HG02798 (cell line): ENCODE results near the gene IGSF3.

ENCODE experiments used
- ATAC-seq: cut with Tn5 transposase; IDR thresholded peaks from one replicate; pipeline ENCODE4 v1.9.1; 2021; ENCODE audit warnings: mild to moderate bottlenecking; ENCODE audit not compliant: unreplicated experiment, poor library complexity

Gene IGSF3

DNA sequence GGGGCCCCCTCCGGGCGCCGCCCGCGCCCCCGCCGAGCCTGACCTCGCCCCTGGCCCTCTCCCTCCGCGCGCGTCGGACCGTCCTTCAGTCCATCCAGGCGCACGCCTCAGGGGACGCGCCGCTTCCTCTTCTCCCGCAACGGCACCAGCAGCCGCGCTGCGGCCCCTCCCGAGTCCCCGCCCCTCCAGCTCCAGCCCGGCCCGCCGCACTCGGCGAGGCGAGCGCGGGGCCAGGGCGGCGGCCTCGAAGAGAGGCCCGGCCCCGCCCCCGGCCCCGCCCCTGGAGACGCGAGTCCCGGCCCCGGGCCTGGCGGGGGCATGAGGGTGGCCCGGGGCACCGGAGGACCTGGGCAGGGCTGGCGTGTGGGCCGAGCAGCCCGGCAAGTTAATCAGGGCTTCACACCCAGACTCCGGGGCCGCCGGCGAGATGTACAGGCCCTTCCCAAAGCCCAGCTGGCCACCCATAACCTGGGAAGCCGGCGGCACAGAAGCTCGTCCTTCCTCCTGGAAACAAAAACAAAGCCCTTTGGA is at the start of gene IGSF3:
Gene IGSF3, minus strand, starts transcription at position 159 of the 531 bp plus-strand sequence. CDS start 1,407 bp downstream, outside the sequence.
- ATAC-seq, result peak; percentile 78

DNA sequence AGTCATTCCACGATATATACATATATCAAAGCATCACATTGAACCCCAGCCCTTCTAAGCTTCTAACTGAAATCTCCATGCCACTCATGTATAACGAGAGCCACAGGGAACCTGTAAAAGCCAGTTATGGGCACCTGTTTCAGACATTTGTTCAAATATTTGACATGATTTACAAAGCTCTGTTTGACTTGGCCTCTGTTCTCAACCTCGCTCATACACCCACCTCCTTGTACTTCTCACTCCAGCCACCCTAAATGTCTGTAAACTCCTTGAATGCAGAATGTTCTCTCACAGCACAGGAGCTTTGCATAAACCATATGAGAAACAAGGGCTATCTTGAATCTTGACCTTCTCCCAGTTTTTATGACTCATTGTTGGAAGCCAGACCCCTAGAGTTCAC is 49.8 kb upstream of the IGSF3 start:
- no peak for ATAC-seq

DNA sequence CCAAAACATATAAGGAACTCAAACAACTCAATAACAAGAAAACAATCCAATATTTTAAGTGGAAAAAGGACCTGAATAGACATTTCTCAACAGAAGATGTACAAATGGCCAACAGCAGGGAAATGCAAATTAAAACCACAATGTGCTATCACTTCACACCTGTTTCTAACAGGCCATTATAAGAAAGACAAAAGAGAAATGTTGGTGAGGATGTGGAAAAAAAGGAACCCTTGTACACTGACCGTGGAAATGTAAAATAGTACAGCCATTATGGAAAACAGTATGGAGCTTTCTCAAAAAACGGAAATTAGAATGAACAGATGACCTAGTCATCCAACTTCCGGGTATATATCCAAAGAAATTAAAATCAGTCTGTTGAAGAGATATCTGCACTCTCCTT is 48.9 kb upstream of the IGSF3 start:
- ATAC-seq, result no peak

DNA sequence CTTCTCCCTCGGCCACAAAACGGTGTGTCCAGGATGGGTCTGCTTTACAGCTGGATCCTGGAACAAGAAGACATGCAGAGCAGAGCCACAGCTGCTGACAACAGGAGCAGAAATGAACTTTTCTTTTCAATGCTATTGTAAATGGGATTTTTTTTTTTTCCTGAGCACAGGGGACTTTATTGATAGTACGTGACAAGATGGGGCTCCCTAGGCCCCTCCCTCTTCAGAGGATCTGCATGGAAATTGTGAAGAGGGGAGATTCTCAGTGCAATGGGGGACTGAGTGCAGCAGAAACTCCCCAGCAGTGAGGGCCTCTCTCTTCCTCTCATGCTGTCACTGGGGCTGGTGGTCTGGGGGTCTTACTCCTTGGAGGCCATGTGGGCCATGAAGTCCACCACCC is 45.9 kb upstream of the IGSF3 start:
- ATAC-seq, result no peak

DNA sequence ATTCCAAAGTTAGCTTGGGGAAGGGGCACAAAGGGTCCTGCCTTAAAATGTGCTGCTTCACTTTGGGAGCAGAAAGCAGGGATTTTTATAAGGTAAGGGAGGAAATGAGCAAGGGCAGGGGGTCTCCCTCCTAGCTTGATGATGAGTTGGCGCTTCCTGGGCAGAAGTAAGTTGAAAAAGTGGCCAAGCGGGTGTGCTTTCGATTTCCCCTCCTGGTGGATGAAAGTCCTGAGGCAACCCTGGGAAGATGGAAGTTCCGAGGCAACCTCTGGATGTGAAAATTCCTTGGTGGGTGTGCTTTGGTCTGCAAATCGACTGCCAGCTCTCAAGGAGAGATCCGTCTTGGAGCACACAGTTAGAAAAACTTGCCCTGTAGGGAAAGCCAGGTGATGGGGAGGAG is 45.0 kb upstream of the IGSF3 start:
- no peak for ATAC-seq

DNA sequence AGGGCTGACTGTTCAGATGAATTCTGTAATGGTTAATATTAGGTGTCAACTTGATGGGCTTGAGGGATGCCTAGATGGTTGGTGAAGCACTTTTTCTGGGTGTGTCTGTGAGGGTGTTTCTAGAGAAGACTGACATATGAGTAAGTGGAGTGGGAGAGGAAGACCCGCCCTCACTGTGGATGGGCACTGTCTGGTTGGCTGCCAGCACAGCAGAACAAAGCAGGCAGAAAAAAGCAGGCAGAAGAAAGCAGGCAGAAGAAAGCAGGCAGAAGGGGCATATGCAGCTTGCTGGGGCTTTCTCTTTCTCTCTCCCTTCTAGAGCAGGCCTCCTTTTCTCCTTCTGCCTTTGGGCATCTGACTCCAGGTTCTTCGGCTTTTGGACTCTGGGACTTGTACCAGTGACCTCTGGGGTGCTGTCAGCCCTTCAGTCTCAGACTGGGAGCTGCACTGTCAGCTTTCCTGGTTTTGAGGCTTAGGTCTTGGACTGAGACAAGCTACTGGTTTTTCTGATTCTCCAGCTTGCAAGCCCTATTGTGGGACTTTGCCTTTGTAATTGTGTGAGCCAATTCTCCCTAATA is 43.8 kb upstream of the IGSF3 start:
- no peak for ATAC-seq

DNA sequence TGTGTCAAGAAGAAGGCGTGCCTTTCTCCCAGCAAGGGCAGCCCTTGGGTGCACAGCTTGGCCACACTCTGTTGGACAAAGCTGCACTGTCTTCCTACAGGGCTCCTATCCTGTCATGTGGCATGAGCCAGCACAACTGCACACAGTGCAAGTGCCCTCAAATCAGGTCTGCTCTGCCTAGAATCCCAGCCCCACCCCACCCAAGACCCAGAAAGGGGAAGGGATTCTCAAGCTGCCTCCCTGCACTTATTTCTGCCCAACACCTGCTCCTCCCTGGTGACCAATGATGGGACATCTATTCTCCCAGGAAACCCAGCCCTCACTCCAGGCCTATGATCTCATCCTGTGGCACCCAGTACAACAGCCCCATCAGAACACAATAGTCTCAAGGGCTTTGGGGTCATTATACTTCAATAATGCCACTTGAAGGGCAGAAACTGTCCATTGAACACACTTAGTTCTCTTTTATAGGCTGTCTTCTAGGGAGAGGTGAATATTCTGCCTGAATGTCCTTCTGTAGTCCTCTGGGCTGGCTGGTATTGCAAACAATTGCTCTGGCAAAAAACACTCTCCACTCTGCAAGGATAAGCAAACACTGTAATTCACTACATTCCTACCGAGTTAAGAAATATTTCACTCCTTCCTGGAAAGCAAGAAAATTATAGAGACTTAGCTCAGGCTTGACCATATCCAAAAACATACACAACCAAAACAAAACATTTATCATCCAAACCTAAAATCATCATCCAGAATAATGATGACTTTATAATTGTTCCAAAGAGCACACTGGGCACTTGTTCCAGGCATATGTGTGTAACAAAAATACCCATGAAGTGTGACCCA is 43.1 kb upstream of the IGSF3 start:
- no peak for ATAC-seq

DNA sequence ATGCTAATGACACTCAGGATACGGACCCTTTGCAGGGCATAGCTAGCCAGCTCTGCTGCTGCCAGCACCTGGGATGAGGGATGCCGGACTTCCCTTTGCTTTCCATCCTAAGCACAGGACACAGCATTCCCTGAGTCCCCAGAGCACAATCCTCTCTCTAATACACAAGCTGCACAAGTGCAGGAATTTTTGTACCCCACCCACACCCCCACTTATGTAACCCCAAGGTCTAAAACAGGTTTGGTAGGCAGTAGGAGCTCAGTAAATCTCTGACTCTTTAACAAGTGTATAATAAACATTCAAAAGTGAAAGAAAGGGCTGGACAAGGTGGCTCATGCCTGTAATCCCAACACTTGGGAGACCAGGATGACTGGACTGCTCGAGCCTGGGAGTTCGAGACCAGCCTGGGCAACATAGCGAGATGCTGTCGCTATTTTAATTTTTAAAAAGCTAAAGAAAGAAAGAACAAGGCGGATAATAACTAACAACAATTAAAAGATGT is 42.2 kb upstream of the IGSF3 start:
- no peak for ATAC-seq

DNA sequence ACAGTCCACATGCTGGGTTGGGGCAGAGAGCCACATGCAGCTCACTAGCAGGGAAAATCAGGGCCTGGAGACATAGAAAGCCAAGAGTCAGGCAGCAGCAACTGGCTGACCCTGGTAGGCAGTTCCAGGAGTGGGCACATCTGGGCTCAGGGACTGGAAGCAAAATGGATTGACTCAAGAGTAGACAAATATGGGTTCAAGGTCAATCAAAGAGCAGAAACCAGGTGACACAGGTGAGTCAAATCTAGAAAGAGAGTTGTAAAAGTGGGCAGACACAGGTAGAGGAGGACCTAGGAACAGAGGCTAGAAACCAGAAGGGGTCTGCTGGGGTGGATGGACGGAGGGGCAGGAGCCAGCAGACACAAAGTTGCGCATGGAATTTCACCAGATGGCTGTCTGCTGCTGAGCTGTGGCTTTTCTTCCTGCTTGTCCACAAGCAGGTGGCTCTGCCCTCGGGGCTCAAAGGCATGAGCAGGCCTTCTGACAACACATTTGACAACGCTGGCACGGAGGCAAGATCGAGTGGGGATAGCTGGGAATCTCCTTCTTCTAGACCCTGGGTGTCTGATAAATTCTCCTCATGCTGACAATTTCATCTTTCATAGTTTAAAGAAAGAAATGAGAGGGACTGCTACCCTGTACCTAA is 40.8 kb upstream of the IGSF3 start:
- no peak for ATAC-seq

DNA sequence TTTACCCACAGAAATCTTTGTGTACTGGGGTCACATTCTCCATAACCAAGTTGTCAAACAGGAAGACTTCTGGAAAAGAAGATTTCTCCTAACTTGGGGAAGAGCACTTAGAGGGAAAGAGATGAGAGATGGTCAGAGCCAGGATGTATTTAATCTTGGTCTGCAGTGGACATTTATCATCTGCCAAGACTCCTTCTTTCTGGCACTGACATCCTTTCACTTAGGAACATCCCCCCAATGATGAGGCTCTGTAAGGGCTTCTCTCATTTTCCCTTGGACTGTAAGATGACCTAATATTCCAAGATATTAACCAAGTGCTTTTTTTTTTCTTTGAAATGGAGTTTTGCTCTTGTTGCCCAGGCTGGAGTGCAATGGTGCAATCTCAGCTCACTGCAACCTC is 39.3 kb upstream of the IGSF3 start:
- ATAC-seq, result no peak

DNA sequence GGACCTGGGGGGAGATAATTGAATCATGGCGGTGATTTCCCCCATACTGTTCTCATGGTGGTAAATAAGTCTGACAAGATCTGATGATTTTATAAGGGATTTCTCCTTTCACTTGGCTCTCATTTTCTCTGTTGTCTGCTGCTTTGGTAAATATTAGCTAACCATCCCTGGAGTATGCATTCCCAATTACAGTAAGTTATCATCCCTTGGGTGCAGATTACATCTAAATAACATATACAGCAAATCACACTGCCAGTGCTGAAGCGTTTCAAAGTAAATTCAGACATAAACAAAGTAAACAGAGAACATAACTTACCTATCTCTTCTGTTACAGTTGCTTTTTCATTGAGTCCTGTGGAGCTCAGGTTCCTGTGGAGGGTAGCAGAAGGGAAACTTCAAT is 38.6 kb upstream of the IGSF3 start:
- ATAC-seq, result no peak

DNA sequence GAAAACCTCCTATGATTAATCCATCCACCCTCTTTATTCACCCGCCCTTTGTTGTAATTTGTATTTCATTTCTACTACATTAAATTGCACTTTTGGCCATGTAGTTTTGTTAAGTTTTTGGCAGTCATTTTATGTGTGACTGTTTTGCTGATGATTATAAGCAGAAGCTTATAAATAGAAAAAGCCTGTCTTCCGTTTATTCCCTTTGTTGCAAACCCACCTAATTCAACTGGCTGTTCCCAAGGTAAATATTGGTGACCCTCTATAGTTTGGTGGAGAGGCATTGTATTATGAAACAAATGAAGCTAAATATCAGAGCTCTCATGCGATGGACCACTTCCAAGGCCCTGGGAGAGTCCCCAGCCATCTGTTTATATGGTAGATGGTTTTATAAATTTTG is 36.7 kb upstream of the IGSF3 start:
- no peak for ATAC-seq

DNA sequence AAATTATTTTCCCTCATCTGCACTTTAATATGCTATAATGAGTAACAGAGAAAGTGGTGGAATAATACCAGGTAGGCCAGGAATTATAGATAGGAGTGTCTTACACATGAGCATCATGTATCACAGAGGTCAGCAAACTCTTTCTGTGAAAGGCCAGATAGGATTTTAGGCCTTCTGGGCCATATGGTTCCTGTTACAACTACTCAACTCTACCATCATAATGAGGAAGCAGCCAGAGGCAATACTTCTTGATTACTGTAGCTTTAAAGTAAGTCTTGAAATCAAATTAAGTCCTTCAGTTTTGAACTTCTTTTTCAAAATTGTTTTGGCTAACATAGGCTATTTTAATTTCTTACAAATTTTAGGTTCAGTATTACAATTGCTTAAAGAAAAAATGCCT is 32.1 kb upstream of the IGSF3 start:
- ATAC-seq, result no peak

DNA sequence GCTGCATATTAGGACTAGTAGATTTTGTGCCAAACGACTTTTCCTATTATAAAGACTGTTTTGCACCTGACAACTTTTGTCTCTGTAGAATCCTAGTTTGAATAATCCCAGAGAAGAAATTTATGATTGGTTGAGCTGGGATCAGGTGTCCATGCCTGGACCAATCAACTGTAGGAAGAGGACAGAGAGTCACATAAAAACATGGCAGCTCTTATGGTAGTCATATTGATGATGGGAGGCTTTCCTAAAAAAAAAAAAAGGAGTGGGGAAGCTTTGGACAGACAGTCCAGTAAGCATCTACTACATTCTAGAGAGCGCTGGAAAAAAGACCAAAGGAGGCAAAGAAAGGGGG is 30.7 kb upstream of the IGSF3 start:
- no peak for ATAC-seq

DNA sequence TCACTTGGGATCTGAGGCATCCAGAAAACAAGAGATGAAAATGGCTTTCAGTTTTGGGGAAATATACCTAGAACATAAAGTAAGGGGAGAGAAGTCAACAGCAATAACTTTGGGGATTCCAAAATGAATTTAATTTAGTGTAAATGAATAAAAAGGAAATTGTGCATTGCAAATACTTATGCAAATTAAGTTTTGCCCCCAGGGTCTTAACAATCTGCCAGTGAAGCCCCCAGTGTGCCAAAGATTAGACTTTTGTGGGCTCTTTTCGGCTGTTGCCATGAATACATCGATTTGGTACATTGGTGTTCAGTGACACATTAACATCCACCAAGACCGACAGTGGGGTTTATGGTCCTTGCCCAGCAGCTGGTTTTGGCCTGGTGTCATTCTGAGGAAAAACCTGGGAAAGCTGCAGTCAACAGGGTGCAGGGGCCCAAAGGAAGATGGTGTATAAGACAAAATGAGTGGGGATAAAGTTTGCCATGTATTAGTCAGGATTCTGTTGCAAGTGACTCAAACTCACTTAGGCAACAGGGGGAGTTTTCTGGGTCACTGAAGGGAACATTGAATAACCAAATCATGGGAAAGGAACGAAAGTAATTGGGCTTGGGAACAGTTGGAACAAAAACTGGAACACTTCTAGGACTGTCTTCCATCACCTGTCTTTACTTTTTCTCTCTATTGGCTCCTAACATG is 30.2 kb upstream of the IGSF3 start:
- no peak for ATAC-seq

DNA sequence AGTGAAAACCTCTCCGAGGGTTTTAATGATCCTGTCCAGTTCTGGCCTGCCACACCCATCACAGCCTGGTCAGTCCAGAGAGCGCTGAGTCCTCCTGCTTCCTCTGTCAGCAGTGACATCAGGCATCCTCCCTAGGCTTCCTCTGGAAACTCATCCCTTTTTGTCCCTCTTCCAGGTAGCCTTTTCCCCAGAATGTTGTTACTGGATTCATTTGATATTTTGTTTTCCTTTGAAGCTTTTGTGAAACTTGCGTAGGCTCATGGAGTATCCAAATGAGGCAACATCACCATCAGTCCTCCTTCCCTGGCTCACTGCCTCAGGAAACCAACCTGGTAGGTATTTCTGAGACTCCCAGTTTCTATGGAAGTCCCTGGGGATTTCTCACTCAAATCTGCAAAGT is 27.0 kb upstream of the IGSF3 start:
- no peak for ATAC-seq

DNA sequence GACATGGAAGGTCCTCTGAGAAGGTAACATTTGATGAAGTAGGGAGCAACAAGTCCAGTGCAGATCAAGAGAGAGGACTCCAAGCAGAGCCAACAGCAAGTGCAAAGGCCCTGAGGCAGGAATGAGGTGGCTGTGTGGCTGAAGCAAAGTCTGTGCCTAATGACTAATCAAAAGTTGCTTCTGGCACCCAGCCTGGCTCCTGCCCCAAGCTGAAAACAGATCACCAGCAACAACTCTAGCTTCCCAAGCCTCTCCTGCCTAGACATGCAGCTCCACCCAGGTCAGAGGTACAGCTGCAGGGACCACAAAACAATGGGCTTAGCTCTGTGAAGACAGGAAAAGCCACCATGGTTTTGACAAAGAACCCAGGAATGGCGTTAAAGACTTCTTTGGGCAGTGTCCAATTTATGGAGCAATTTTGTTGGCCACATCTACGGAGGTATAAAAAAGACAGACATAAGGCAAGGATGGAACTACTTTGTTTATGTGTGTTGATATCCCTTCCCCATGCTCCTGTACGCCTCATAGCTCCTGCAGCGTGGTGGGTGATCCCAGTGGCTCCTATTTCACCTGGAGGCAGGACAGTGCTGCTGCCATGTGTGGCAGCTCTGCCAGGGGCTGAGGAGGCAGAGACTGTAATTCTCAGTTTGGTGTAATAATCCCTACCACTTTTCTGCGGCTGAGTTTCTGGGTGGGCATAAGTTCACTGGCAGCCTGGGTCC is 26.4 kb upstream of the IGSF3 start:
- ATAC-seq, result no peak

DNA sequence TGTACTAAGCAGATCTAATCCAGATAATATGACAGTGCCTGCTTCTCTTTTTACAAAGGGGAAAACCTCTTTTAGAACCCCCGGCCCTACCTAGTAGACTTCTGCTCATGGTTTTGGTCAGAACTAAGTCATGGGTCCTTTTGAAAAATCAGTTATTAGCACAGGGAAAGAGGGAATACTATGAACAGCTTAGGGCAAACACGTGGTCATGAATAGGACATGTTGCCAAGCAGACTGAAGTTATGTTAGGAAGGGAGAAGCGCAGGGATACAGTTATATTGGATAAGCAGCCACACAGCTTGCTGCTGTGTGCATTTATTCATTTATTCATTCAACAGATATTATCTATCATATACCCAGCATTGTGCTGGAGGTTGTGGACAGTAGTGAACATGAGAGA is 25.3 kb upstream of the IGSF3 start:
- no peak for ATAC-seq

DNA sequence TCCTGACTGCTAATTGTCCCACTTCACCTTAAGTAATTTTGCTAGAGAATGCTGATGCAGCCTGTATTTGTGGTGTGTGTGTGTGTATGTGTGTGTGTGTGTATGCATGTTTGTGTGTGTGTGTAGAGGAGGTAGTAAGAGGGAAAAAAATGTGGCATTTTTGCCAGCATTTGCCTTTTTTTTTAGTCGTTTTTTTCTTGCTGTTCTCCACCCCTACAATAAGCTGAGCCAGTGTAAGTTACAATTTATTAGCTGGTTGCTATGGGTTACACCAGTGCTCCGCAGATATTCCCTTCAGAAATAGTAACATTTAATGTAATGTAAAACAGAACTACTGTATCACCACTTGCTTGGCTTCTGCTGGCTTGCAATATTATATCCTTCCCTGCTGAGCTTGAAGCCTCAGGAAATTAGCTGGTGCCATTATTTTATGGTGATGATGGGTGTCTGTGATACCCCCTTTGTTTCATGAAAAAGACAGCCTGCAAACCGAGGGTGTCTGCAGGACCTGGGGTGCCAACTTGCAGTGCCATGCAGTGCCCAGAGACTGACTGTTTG is 23.4 kb upstream of the IGSF3 start:
- ATAC-seq, result no peak

DNA sequence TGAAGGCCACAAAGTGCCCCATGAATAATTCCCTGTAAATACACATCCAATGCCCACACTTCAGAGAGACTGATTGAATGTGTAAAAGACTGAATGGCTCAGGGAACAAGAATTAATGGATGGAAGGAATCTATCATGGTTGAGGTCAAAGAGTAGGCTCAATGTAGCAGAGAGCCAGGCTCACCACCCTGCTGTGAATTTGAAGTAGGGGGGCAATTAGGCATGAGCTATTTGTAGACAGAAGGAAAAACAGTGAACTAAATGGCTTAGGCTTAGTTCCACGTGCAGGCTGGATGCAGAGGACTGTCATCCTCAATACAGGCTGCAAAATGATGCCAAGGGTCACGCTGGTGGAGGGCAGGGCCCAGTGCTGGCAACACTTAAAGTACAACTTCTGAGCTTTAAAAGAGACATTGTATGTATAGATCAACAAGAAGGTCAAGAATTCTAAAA is 22.9 kb upstream of the IGSF3 start:
- no peak for ATAC-seq
